ENCODE measurements around the gene PRPS1L1. TPM values are rescaled to one million over a fixed set of nuclear protein-coding genes. Genes with fewer than 3 reads are reported as not detected.

PRPS1L1 gene
- total RNA-seq, 1 experiment from 2014 or later, result not detected

GRCh38 chr7:17989546-17989945 lies 38.1 kb downstream of the PRPS1L1 start:
- H3K9me3 Mint-ChIP-seq (ENCODE audit: unreplicated experiment), result no peaks in the 10 kb centered on the region
- intact Hi-C loops (cut with micrococcal nuclease; ENCODE audit: unreplicated experiment), result no loop called here
- no peak for DNase-seq
- H3K4me3 Mint-ChIP-seq (ENCODE audit: unreplicated experiment), result no peak overlapping the region
- no TSS peak for BruUV-seq (replicated peaks)
- H3K27me3 Mint-ChIP-seq (ENCODE audit: insufficient read depth, unreplicated experiment), result no peaks in the 10 kb centered on the region
- no peaks in the 10 kb centered on the region for H3K27me3 ChIP-seq (replicated peaks; ENCODE audit: control insufficient read depth, insufficient read depth, low read length)
- no peaks in the 10 kb centered on the region for H3K4me1 ChIP-seq
- H3K4me1 Mint-ChIP-seq (ENCODE audit: low read depth, unreplicated experiment), result peaks cover 6% of the 10 kb centered on the region
- no peaks in the 10 kb centered on the region for H3K36me3 ChIP-seq (ENCODE audit: control insufficient read depth, insufficient read depth, low read length)
- H3K9me3 ChIP-seq, result no peaks in the 10 kb centered on the region
- no peaks in the 10 kb centered on the region for H3K36me3 Mint-ChIP-seq (ENCODE audit: insufficient read depth, unreplicated experiment)
- no peak for TF ChIP-seq CTCF (IDR thresholded peaks at IDR 0.05; ENCODE audit: insufficient read depth in 1 of 2, low read depth in 1 of 2, low read length in 1 of 2, severe bottlenecking in 1 of 2, unreplicated experiment in 1 of 2)
- ChIA-PET POLR2A (no interaction called here), CTCF (no interaction called here)
- no peak overlapping the region for H3K27ac Mint-ChIP-seq (ENCODE audit: unreplicated experiment)
- no peak overlapping the region for H3K4me3 ChIP-seq (ENCODE audit: low read depth, low read length)

GRCh38 chr7:17988858-17989257 lies 38.8 kb downstream of the PRPS1L1 start:
- H3K9me3 Mint-ChIP-seq (ENCODE audit: unreplicated experiment), result no peaks in the 10 kb centered on the region
- H3K4me3 Mint-ChIP-seq (ENCODE audit: unreplicated experiment), result no peak overlapping the region
- no peak overlapping the region for H3K27ac Mint-ChIP-seq (ENCODE audit: unreplicated experiment)
- peaks cover 6% of the 10 kb centered on the region for H3K4me1 Mint-ChIP-seq (ENCODE audit: low read depth, unreplicated experiment)
- no peaks in the 10 kb centered on the region for H3K4me1 ChIP-seq
- H3K27me3 Mint-ChIP-seq (ENCODE audit: insufficient read depth, unreplicated experiment), result no peaks in the 10 kb centered on the region
- ChIA-PET CTCF (no interaction called here), POLR2A (no interaction called here)
- intact Hi-C loops (cut with micrococcal nuclease; ENCODE audit: unreplicated experiment), result no loop called here
- no peaks in the 10 kb centered on the region for H3K36me3 Mint-ChIP-seq (ENCODE audit: insufficient read depth, unreplicated experiment)
- H3K4me3 ChIP-seq (ENCODE audit: low read depth, low read length), result no peak overlapping the region
- TF ChIP-seq CTCF (IDR thresholded peaks at IDR 0.05; ENCODE audit: insufficient read depth in 1 of 2, low read depth in 1 of 2, low read length in 1 of 2, severe bottlenecking in 1 of 2, unreplicated experiment in 1 of 2), result no peak
- H3K36me3 ChIP-seq (ENCODE audit: control insufficient read depth, insufficient read depth, low read length), result no peaks in the 10 kb centered on the region
- H3K9me3 ChIP-seq, result no peaks in the 10 kb centered on the region
- no peaks in the 10 kb centered on the region for H3K27me3 ChIP-seq (replicated peaks; ENCODE audit: control insufficient read depth, insufficient read depth, low read length)
- no TSS peak for BruUV-seq (replicated peaks)
- DNase-seq, result no peak

GRCh38 chr7:17988141-17988540 lies 39.5 kb downstream of the PRPS1L1 start:
- Histone ChIP-seq H3K4me1 (no peaks in the 10 kb centered on the region), H3K36me3 (ENCODE audit: control insufficient read depth, insufficient read depth, low read length) (no peaks in the 10 kb centered on the region), H3K4me3 (ENCODE audit: low read depth, low read length) (no peak overlapping the region), H3K9me3 (no peaks in the 10 kb centered on the region), H3K27me3 (replicated peaks; ENCODE audit: control insufficient read depth, insufficient read depth, low read length) (no peaks in the 10 kb centered on the region)
- ChIA-PET POLR2A (no interaction called here), CTCF (no interaction called here)
- no peak for TF ChIP-seq CTCF (IDR thresholded peaks at IDR 0.05; ENCODE audit: insufficient read depth in 1 of 2, low read depth in 1 of 2, low read length in 1 of 2, severe bottlenecking in 1 of 2, unreplicated experiment in 1 of 2)
- DNase-seq, result no peak
- Mint-ChIP-seq H3K4me1 (ENCODE audit: low read depth, unreplicated experiment) (peaks cover 6% of the 10 kb centered on the region), H3K4me3 (ENCODE audit: unreplicated experiment) (no peak overlapping the region), H3K27me3 (ENCODE audit: insufficient read depth, unreplicated experiment) (no peaks in the 10 kb centered on the region), H3K9me3 (ENCODE audit: unreplicated experiment) (no peaks in the 10 kb centered on the region), H3K27ac (ENCODE audit: unreplicated experiment) (no peak overlapping the region), H3K36me3 (ENCODE audit: insufficient read depth, unreplicated experiment) (no peaks in the 10 kb centered on the region)
- intact Hi-C loops (cut with micrococcal nuclease; ENCODE audit: unreplicated experiment), result no loop called here
- no TSS peak for BruUV-seq (replicated peaks)

Data from Caco-2 (cell line).